ENCODE data around the gene HSD17B4. TPM values are rescaled to one million over a fixed set of nuclear protein-coding genes. Genes with fewer than 3 reads are reported as not detected.
"Not testable (repeated sequence)": the region's sequence is repeated elsewhere in the genome, so short reads cannot be mapped to it uniquely, and the experiment has no call there.

HSD17B4 gene
- total RNA-seq, 1 donor from 2014 or later = 160 TPM

DNA sequence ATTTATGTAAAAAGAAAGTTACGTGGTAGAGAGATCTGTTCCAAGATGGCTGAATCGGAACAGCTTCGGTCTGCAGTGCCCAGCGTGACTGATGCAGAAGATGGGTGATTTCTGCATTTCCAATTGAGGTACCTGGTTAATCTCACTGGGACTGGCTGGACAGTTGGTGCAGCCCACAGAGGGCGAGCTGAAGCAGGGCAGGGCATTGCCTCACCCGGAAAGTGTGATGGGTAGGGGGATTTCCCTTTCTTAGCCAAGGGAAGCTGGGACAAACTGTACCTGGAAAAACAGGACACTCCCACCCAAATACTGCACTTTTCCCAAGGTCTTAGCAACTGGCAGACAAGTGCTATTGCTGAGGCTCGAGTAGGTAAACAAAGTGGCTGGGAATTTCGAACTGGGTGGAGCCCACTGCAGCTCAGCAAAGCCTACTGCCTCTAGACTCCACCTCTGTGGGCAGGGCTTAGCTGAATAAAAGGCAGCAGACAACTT, 13.1 kb upstream of the HSD17B4 start:
- no peaks in the 10 kb centered on the region for H3K36me3 Mint-ChIP-seq (ENCODE audit: low read depth, unreplicated experiment)
- TF ChIP-seq, protein P1, sequence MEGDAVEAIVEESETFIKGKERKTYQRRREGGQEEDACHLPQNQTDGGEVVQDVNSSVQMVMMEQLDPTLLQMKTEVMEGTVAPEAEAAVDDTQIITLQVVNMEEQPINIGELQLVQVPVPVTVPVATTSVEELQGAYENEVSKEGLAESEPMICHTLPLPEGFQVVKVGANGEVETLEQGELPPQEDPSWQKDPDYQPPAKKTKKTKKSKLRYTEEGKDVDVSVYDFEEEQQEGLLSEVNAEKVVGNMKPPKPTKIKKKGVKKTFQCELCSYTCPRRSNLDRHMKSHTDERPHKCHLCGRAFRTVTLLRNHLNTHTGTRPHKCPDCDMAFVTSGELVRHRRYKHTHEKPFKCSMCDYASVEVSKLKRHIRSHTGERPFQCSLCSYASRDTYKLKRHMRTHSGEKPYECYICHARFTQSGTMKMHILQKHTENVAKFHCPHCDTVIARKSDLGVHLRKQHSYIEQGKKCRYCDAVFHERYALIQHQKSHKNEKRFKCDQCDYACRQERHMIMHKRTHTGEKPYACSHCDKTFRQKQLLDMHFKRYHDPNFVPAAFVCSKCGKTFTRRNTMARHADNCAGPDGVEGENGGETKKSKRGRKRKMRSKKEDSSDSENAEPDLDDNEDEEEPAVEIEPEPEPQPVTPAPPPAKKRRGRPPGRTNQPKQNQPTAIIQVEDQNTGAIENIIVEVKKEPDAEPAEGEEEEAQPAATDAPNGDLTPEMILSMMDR (IDR thresholded peaks at IDR 0.05; ENCODE audit: unreplicated experiment) = no peak
- no peaks in the 10 kb centered on the region for H3K9me3 Mint-ChIP-seq (ENCODE audit: unreplicated experiment)
- H3K4me1 Mint-ChIP-seq (ENCODE audit: unreplicated experiment) = peaks cover 4% of the 10 kb centered on the region
- H3K27me3 Mint-ChIP-seq (ENCODE audit: unreplicated experiment) = peaks cover 1% of the 10 kb centered on the region
- H3K4me3 Mint-ChIP-seq (ENCODE audit: unreplicated experiment) = no peak overlapping the region
- no peak for DNase-seq (ENCODE audit: low spot score)
- no peak overlapping the region for H3K27ac Mint-ChIP-seq (ENCODE audit: unreplicated experiment)

DNA sequence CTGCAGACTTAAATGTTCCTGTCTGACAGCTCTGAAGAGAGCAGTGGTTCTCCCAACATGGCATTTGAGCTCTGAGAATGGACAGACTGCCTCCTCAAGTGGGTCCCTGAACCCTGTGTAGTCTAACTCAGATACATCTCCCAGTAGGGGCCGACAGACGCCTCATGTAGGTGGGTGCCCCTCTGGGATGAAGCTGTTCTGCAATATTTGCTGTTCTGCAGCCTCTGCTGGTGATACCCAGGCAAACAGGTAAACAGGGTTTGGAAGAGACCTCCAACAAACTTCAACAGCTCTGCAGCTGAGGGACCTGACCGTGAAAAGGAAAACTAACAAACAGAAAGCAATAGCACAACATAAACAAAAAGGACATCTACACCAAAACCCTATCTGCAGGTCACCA, 12.7 kb upstream of the HSD17B4 start:
- H3K4me1 Mint-ChIP-seq (ENCODE audit: unreplicated experiment); H3K9me3 Mint-ChIP-seq (ENCODE audit: unreplicated experiment); H3K36me3 Mint-ChIP-seq (ENCODE audit: low read depth, unreplicated experiment); H3K27me3 Mint-ChIP-seq (ENCODE audit: unreplicated experiment); H3K27ac Mint-ChIP-seq (ENCODE audit: unreplicated experiment); DNase-seq (ENCODE audit: low spot score); H3K4me3 Mint-ChIP-seq (ENCODE audit: unreplicated experiment): not testable (repeated sequence)

DNA sequence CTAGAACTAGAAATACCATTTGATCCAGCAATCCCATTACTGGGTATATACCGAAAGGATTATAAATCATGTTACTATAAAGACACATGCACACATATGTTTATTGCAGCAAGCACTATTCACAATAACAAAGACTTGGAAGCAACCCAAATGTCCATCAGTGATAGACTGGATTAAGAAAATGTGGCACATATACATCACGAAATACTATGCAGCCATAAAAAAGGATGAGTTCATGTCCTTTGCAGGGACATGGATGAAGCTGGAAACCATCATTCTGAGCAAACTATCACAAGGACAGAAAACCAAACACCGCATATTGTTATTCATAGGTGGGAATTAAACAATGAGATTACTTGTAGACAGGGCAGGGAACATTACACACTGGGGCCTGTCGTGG, 7.7 kb upstream of the HSD17B4 start:
- not testable (repeated sequence) for DNase-seq (ENCODE audit: low spot score); H3K9me3 Mint-ChIP-seq (ENCODE audit: unreplicated experiment); H3K4me3 Mint-ChIP-seq (ENCODE audit: unreplicated experiment); H3K27me3 Mint-ChIP-seq (ENCODE audit: unreplicated experiment); H3K27ac Mint-ChIP-seq (ENCODE audit: unreplicated experiment); H3K4me1 Mint-ChIP-seq (ENCODE audit: unreplicated experiment); H3K36me3 Mint-ChIP-seq (ENCODE audit: low read depth, unreplicated experiment)

DNA sequence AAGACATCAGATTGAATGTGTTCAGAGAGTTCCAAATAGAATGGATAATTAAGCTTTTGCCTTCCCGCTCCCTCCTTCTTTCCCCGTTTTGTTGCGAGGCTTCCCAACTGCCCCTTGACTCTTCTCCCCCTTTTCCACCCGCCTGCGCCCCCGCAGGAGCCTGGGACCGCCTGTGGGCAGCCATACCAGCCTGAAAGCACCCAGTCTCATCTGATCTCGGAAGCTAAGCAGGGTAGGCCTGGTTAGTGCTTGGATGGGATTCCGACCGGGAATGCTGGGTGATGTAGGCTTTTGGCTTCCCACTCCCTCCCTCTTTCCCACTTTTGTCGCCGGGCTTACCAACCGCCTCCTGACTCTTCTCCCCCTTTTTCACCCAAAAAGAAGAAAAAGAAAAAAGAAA, 6.8 kb upstream of the HSD17B4 start:
- peaks cover 6% of the 10 kb centered on the region for H3K9me3 Mint-ChIP-seq (ENCODE audit: unreplicated experiment)
- no peaks in the 10 kb centered on the region for H3K4me1 Mint-ChIP-seq (ENCODE audit: unreplicated experiment)
- H3K4me3 Mint-ChIP-seq (ENCODE audit: unreplicated experiment) = no peak overlapping the region
- TF ChIP-seq, protein P1 (IDR thresholded peaks at IDR 0.05; ENCODE audit: unreplicated experiment) = no peak
- peaks cover 4% of the 10 kb centered on the region for H3K36me3 Mint-ChIP-seq (ENCODE audit: low read depth, unreplicated experiment)
- H3K27ac Mint-ChIP-seq (ENCODE audit: unreplicated experiment) = no peak overlapping the region
- peaks cover 5% of the 10 kb centered on the region for H3K27me3 Mint-ChIP-seq (ENCODE audit: unreplicated experiment)
- DNase-seq (ENCODE audit: low spot score) = no peak

DNA sequence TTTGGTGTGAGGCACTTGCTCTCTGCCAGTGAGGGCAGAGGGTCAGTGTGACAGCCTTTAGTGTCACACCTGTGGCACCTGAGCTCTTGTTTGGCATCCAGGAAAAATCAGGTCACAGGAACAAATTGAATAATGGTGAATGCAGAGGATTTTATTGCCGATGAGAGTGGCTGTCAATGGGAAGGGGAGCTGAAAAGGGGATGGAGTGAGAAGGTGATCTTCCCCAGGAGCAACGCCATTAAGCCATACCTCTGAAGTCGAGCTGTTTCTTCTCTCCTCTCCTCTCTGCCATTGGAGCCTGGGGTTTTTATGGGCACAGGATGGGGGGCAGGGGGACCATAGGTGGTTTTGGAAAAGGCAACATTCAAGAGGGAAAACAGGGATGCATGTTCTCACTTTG, 2.4 kb upstream of the HSD17B4 start:
- H3K4me1 Mint-ChIP-seq (ENCODE audit: unreplicated experiment) = peaks cover 7% of the 10 kb centered on the region
- peaks cover 5% of the 10 kb centered on the region for H3K27me3 Mint-ChIP-seq (ENCODE audit: unreplicated experiment)
- H3K36me3 Mint-ChIP-seq (ENCODE audit: low read depth, unreplicated experiment) = peaks cover 15% of the 10 kb centered on the region

DNA sequence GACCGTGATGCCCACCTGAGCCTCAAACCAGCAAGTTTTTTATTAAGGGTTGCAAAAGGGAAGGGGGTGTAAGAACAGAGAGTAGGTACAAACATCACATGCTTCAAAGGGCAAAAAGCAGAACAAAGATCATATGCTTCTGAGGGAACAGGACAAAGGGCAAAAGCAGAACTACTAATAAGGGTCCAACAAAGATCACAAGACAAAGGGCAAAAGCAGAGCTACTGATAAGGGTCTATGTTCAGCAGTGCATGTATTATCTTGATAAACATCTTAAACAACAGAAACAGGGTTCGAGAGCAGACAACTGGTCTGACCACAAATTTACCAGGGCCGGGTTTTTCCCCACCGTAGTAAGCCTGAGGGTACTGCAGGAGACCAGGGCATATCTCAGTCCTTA, 1.7 kb upstream of the HSD17B4 start:
- not testable (repeated sequence) for H3K27me3 Mint-ChIP-seq (ENCODE audit: unreplicated experiment); H3K4me3 Mint-ChIP-seq (ENCODE audit: unreplicated experiment); DNase-seq (ENCODE audit: low spot score); H3K9me3 Mint-ChIP-seq (ENCODE audit: unreplicated experiment); H3K27ac Mint-ChIP-seq (ENCODE audit: unreplicated experiment); H3K4me1 Mint-ChIP-seq (ENCODE audit: unreplicated experiment)
- peaks cover 15% of the 10 kb centered on the region for H3K36me3 Mint-ChIP-seq (ENCODE audit: low read depth, unreplicated experiment)

More for the DNA sequence above, 2.4 kb upstream of the HSD17B4 start:
- no peak for DNase-seq (ENCODE audit: low spot score)
- H3K27ac Mint-ChIP-seq (ENCODE audit: unreplicated experiment) = no peak overlapping the region
- peaks cover 7% of the 10 kb centered on the region for H3K9me3 Mint-ChIP-seq (ENCODE audit: unreplicated experiment)
- TF ChIP-seq, protein P1 (IDR thresholded peaks at IDR 0.05; ENCODE audit: unreplicated experiment) = no peak
- no peak overlapping the region for H3K4me3 Mint-ChIP-seq (ENCODE audit: unreplicated experiment)

Measured in endothelial cell (in vitro differentiated cells).